GM21381 (cell line): ENCODE measurements around the gene ATG16L1.
A peak's percentile ranks its signal among the peaks of the same experiment; 100 is the strongest.

Experiments used
- ATAC-seq: cut with Tn5 transposase; IDR thresholded peaks from one replicate; pipeline ENCODE4 v1.9.1; 2021; ENCODE audit warnings: mild to moderate bottlenecking, moderate library complexity; ENCODE audit not compliant: unreplicated experiment

ATG16L1 gene

DNA sequence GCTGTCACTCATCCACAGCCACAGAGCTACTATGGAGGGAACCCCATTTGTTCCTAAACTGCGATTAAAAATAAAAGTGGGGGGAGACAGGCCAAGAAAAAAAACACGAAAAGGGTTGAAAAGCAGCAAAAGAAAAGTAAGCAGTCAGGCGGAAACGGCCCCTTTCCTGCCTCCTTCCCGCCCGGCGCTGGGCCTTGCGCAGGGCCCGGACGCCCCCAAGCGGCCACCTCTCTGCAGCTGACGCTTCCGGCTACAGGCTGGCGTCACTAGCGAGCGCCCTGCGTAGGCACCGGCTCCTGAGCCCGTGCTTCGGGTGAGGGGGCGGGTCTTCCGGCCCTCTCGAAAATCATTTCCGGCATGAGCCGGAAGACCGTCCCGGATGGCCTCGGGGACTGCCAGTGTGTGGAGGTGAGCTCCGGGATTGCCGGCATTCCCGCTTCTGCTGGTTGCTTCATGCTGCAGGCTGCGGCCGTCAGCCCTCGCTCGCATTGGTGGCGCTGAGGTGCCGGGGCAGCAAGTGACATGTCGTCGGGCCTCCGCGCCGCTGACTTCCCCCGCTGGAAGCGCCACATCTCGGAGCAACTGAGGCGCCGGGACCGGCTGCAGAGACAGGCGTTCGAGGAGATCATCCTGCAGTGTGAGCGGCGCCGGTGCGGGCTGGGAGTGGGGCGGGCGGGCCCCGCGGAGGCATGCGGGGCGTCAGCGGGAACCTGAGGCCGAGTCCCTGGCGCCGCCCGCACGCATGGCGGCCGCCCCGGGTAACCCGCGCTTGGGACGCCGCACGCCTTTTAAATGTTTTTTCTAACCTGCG is at the start of gene ATG16L1:
ATG16L1 (plus strand) TSS at position 368 of the 811 bp plus-strand sequence; CDS start at position 523, 155 bp downstream.
- peak; percentile 98 for ATAC-seq

DNA sequence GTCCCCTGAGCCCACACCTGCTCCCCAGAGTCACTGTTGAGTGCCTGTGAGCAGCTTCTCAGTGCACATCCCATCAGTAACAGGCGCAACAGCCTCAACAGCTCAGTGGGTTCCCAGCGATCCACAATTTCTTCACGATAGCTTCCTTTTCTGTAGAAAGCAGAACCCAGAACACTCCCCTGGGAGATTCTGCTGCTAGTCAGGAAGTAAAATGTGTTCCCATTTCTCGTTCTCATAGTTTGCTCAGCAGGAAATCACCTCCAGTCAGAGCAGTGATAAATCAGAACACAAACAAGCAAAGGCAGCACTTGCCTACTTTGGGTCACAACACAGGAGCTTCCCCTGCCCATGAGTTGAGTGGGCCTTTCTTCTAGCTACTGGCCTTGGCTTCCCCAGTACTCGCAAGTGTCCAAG is 48.9 kb upstream of the ATG16L1 start:
- ATAC-seq, result no peak

DNA sequence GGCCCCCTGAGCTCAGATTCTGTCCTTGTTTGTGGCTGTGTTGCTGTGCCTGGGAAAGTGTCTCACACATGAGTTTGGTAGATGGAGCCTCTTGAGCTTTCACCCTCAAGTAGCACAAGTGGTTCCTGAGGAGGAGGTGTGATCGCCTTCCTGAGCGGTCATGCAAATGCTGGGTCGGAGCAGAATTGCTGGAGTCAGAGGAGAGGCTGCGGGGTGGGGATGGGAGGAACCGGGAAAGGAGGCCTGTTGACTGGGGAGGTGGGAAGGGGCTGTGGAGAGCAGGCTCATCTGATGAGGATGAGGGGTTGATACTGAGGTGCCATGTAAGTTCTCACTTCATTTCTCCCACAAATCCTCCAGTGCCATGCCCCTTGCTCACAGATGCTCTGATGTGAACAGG is 48.4 kb upstream of the ATG16L1 start:
- no peak for ATAC-seq

DNA sequence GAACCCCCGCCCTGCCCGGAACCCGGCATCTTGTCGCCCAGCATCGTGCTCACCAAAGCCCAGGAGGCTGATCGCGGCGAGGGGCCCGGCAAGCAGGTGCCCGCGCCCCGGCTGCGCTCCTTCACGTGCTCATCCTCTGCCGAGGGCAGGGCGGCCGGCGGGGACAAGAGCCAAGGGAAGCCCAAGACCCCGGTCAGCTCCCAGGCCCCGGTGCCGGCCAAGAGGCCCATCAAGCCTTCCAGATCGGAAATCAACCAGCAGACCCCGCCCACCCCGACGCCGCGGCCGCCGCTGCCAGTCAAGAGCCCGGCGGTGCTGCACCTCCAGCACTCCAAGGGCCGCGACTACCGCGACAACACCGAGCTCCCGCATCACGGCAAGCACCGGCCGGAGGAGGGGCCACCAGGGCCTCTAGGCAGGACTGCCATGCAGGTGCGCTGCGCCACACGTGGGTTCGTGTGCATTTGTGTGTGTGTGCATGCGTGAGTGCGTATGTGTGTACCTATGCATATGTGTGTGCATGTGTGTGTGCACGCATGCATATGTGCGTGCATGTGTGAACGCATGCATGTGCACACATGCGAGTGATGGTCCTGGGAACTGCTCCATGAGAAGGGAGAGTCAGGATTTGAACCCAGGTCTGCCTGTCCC is 47.1 kb upstream of the ATG16L1 start:
- ATAC-seq, result no peak

DNA sequence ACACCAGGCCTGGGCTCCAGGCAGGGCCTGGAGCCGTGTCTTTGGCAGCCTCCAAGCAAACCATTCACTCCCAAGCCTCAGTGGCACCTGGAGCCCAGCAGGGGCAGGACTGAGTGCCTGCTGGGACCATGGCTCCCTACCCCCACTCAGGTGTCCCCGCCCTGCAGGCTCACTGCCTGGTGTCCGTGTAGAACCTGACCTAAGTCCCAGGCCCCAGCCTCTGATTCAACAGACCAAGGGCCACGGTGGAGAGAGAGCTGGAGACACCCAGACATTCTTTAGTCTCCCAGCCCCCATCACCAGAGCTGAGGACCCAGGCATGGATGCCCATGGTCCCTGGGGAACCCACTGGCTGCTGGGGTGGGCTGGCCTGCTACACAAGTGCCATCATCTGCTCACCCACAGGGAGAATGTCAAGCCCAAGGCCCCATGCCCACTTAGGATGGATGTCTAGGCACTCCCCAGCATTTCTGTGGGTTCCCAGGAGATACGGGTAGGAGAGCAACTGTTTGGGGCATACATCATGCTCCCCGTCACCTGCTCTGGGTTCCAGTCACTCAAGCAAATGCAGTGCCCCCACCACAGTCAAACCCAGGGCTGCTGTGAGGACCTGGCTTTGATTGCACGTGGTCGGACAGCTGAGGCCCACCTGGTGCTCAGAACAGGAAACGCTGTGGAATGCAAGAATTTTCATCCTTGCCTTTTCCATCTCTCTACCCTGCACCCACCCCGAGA is 42.9 kb upstream of the ATG16L1 start:
- no peak for ATAC-seq

DNA sequence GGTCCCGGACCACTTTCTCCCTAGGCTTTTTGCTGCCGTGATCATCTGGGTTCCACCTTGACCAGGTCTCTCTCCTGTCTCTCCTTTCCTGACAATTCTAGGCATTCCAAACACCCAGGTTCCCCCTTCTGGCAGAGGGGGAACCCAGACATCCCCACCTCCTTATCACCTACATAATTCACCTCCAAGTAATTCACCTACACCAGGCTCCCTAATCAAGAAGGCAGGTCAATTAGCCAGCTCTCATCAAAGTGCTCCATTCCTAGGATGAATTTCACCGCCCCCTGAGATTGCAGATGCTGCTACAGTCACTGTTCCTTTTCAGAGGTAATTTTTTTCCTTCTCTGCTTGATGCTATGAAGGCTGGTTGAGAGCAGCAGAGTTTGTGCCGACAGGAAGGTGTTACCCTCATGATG is 42.3 kb upstream of the ATG16L1 start:
- ATAC-seq, result no peak

DNA sequence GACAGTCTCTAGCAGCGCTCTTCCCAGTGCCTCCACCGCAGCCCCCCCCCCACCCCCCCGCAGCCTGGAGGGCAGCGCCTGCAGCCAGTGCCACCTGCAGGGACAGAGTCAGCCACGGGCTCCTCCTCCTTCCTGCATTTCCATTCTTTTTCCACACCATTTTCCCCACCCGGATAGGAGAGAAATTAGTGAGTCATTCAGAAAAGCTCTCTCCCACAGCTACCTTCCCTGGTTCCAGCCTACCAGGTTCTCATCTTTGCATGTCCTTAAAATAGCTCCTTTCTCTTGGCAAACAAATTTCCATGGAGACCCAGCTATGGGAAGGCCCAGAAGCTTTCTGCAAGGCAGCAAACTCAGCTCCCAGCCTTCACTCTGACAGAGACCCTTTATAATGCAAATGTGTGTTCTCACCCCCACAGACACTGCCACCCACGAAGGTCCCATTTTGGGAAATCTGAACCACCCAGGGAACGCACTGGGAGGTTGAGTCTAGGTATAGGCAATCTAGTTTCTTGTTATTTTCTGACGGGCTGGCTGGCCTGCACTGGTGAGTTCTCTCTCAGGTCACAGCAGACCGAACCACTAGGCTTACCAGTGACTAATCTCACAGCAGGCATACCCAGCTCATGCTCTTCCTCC is 41.8 kb upstream of the ATG16L1 start:
- no peak for ATAC-seq

DNA sequence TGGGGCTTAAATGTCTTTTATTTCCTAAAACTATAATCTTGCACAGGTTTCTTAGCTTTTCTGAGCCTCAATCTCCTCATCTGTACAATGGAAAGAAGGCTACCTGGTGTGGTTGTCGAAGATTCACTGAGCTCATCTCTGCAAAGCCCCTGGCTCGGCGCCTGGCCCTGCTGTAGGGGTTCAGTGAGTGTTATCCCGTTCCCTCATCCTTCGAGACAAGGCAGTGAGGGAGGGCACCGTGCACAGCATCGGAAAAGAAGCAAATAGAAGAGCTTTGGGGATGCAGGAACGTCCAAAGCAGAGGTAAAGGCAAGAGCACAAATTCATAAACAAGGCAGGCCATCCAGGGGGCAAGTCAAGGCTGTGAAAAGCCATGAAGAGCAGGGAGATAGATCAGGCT is 41.2 kb upstream of the ATG16L1 start:
- ATAC-seq, result no peak

DNA sequence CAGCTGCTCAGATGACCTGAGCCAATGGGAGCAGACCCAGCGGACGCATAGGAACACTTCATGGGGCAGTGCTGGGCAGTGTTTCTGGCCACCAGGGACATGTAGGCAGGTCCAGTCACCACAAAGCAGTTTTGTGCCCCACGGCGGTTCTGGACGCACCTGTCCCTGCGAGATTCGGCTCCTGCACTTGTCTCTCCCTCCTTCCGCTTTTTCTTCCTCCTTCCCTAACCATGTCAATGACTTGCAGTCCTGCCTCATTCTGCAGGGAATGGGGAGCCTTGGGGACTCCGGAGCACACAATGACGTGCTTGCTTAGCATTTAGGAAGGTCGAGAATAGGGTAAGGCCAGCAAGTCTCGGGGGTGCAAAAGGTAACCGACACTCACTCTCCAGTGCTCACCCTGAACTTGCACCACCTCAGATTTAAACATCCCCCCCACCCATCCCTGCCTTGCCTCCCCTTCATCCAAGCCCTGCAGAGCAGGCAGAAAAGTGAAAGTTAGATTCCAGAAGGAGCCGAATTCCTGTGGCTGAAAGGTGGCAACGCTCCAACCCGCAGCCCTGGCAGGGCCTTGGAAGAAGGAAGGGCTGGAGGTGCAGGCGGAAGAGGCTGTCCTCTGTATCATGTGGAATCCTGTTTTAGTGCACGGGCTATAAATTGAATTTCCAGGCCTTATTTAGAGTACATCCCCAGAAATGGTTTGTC is 40.5 kb upstream of the ATG16L1 start:
- no peak for ATAC-seq

DNA sequence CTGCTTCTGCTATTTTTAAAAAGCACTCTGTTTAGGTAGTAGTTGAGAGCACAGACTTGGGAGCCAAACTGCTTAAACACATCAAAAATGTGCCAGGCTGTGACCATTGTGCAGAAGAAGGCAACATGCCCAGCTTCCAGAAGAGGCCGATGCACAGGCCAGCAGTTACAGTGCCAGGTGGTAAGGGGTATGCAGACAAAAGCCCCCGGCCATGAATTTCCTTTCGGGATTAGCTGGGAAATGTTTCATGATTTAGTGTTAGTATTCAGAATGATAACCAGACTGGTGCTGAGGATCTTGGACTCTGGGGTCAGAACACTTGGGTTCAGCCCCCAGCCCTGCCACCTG is 40.0 kb upstream of the ATG16L1 start:
- ATAC-seq, result no peak

DNA sequence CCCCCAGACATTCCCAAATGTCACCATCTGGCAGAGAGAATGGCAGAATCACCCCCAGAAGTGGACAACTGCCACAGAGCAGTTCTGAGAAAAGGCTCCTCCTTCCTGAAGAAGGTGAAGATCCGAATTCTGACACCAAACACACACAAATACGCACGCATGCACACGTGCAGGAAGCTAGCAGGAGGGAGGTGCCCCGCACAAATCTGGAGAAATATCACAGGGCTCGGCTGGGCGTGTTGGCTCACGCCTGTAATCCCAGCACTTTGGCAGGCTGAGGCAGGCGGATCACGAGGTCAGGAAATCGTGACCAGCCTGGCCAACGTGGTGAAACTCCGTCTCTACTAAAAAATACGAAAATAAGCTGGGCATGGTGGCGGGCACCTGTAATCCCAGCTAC is 38.5 kb upstream of the ATG16L1 start:
- no peak for ATAC-seq

DNA sequence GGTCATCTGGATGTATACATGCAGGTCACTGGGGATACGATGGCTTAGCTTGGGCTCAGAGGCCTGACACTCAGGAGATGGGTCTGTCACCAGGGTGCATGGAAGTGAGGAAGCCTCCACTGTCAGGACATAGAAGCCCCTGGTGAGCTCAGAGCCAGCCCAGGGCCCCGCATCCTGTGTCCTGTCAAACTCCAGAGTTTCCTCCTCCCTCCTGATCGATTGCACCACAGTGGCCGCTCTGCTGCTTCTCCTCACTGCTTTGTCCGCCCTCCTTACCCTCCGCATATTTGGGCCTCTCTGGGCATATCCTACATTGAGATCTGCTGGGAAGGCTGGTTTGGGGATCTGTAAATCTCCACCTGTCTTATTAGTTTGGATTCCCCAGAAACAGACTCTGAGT is 37.5 kb upstream of the ATG16L1 start:
- ATAC-seq, result no peak

DNA sequence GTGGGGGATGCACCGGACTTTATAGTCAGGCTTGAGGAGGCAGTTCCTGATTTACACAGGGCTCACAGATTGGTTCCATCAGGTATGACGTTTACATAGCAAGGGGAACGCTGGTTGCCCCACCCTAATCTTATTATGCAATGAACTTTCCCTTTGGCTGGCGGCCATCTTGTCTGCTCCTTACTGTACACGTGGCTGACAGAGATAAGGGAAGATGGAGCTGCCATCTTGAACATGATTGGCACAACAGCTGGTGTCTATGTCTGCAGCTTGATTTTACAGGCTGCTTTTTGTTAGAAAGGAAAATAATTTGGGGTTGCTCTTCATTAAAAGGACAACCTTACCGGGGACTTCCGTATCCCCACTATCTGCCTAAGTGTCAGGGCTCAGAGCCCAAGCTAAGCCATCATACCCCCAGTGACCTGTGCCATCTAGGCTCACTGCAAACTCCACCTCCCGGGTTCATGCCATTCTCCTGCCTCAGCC is 33.5 kb upstream of the ATG16L1 start:
- ATAC-seq, result no peak

DNA sequence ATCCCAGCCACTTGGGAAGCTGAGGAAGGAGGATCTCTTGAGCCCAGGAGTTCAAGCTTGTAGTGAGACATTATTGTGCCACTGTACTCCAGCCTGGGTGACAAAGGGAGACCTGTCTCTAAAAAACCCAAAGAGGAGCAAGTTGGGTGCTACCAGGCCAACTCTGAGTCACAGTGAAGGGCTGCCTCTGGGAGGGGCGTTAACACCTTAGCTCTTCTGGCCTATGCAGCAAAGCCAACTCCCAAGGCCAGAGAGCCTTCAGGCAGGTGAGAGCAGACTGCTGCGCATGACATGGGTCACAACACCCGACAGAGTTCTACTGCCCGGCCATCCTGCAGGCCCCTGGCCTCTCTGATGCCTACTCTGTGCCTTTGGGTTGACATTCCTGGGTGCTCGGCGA is 32.6 kb upstream of the ATG16L1 start:
- ATAC-seq, result no peak

DNA sequence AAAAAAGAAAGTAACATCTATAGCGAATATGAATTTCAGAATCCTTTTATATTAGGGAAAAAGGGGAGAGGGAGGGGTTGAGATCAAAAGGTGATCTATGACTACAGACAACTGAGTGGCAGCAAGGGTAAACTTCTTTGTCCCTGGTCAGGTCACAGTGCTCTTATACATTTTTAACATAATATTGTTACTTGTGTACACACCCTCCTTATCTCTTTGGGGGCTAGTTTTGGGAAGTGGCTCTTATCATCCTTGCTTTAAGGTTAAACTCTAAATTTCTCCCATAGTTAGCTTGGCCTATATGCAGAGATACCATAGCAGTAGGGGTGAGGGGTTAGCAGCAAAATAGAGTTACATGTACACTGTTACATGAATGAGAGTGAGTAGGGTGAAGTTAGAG is 31.6 kb upstream of the ATG16L1 start:
- no peak for ATAC-seq

DNA sequence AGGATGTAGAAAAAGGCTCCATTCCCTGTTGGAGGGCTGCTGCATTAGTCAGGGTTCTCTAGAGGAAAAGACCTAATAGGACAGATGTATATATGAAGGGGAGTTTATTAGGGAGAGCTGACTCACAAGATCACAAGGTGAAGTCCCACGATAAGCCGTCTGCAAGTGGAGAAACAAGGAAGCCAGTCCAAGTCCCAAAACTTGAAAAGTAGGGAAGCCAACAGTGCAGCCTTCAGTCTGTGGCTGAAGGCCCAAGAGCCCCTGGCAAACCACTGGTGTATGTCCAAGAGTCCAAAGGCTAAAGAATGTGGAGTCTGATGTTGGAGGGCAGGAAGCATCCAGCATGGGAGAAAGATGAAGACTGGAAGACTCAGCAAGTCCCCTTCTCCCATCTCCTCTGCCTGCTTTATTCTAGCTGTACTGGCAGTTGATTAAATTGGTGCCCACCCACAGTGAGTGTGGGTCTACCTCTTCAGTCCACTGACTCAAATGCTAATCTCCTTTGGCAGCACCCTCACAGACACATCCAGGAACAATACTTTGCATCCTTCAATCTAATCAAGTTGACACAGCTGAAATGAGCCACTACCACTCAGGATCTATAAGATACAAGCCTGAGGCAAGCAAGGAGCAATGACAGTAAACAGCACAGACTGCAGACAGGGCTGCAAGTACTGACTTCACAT is 30.0 kb upstream of the ATG16L1 start:
- no peak for ATAC-seq

DNA sequence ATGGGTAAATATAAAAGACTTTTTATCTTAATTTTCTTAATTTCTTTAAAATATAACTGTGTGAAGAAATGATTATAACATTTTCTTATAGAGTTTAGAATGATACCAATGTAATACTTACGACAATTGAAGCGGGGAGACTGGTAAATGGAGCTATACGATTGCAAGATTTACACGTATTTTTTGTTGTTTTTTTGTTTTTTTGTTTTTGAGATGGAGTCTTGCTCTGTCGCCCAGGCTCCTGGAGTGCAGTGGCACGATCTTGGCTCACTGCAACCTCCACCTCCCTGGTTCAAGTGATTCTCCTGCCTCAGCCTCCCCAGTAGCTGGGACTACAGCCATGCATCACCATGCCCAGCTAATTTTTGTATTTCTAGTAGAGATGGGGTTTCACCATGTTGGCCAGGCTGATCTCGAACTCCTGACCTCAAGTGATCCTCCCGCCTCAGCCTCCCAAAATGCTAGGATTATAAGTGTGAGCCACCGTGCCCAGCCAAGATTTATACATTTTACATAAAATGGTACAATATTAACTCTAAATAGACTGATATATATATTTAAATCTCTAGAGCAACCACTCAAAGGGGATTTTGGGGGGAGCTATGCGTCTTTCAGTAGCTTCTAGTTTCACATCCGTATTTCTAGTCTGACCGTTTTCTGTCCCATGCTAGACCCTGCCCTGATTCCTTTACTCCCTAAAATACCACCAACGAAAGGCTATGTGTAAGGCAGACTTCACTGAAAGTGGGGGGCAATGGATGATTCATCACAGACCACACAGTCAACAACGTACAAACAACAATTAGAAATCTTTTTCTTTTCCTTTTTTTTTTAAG is 28.2 kb upstream of the ATG16L1 start:
- peak; percentile 82 for ATAC-seq

DNA sequence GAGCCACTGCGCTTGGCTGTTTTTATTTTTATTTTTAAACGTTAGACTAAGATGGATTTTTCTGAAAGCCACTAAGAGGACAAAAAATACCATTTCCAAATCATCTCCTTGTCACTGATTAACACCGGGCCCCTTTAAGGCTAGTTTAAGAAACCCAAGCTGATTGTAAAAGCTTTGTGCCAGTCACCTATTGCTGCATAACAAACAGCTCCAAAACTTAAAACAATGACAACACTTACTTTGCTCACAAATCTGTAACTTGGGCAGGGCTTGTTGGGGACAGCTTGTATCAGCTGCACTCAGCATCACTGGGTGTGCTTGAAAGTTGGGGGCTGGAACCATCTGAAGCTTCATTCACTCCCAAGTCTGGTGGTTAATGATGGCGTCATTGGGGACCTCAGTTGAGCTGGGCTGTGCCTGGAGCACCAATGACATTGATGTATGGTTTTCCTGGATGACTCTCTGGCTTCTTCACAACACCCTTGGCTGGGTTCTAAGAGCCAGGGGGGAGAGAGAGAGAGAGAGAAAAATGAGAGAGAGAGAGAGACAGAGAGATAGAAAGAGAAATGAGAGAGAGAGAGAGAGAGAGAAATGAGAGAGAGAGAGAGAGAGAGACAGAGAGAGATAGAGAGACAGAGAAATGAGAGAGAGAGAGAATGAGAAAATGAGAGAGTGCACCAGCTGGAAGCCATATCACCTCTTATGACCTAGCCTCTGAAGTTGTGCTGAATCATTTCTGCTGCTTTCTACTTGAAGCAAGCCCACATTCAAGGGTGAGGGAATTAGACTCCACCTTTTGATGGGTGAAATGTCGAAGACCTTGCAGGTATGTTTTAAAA is 26.0 kb upstream of the ATG16L1 start:
- no peak for ATAC-seq
